HCT116 (cell line): ENCODE measurements around the gene MED27. TPM values are rescaled to one million over a fixed set of nuclear protein-coding genes. Genes with fewer than 3 reads are reported as not detected.

ENCODE experiments used
- ATAC-seq: fragments of 200-7000 bp; cut with Tn5 transposase; 2 replicates; pipeline ENCODE4 v1.9.1; 2020; ENCODE audit warnings: mild to moderate bottlenecking, moderate library complexity
- BruUV-seq: library from RNA; stranded (reverse); fragments of 400-500 nt; replicated peaks from 2 replicates; lab custom pipeline; 2021; lab: Mats Ljungman, UMichigan
- CTCF ChIA-PET: fragments of 300-600 bp; sonication (Branson Sonifier 250); formaldehyde crosslinking; loops from one replicate; lab custom pipeline; 2021; ENCODE audit warnings: antibody characterized with exemption; lab: Charles Lee
- POLR2A ChIA-PET: fragments of 300-600, 350-600 bp; sonication (Branson Sonifier 250); formaldehyde crosslinking; loops from one replicate; lab custom pipeline; 2021; ENCODE audit warnings: antibody characterized with exemption; lab: Charles Lee
- RAD21 ChIA-PET, 2 experiments: fragments of 300-600 bp; sonication (Branson Sonifier 250); formaldehyde crosslinking; loops; one replicate each; lab custom pipeline; 2023; ENCODE audit warnings: low total read pairs in 2 of 2; ENCODE audit not compliant: uncharacterized antibody in 2 of 2, unreplicated experiment in 2 of 2, low non-redundant PET in 1 of 2; lab: Charles Lee
- DNase-seq: peaks from one replicate; pipeline ENCODE4 v3.0.0-alpha.2; 2010; ENCODE audit warnings: low read depth, low spot score
- H2AFZ ChIP-seq: fragments of 200-600 bp; shearing (Covaris generic), sonication (generic); 2 replicates; pipeline ENCODE4 v1.6.1; 2017; ENCODE audit warnings: low read depth, mixed run types, mixed read lengths, antibody characterized with exemption, low read length; ENCODE audit not compliant: poor library complexity, severe bottlenecking
- H3K27ac ChIP-seq: 2 replicates; pipeline ENCODE4 v1.5.1; 2012; ENCODE audit warnings: low read depth, low read length
- H3K27me3 ChIP-seq: fragments of 200-600 bp; sonication (generic); 2 replicates; pipeline ENCODE4 v1.6.1; 2016; ENCODE audit warnings: mixed run types, low read length, mixed read lengths; ENCODE audit not compliant: insufficient read depth
- H3K36me3 ChIP-seq, 2 experiments: fragments of 200-500 bp in 1 of 2; fragments of 200-600 bp in 1 of 2; sonication (Bioruptor generic) in 1 of 2; sonication (generic) in 1 of 2; 2 replicates each; pipeline versions ENCODE4 v1.5.1 to v1.6.1; 2014 to 2016; ENCODE audit warnings: low read length in 2 of 2, inconsistent platforms in 1 of 2, mixed read lengths in 1 of 2, mixed run types in 1 of 2; ENCODE audit not compliant: insufficient read depth in 2 of 2, control insufficient read depth in 1 of 2
- H3K4me1 ChIP-seq, 2 experiments: fragments of 200-600 bp in 1 of 2; sonication (generic) in 1 of 2; 2 replicates each; pipeline versions ENCODE4 v1.5.1 to v1.6.1; 2012 to 2017; ENCODE audit warnings: low read length in 2 of 2, inconsistent platforms in 1 of 2, mild to moderate bottlenecking in 1 of 2, mixed read lengths in 1 of 2, mixed run types in 1 of 2, moderate library complexity in 1 of 2; ENCODE audit not compliant: insufficient read depth in 2 of 2, control insufficient read depth in 1 of 2
- H3K4me2 ChIP-seq: fragments of 200-600 bp; sonication (generic); 2 replicates; pipeline ENCODE4 v1.6.1; 2017; ENCODE audit warnings: mixed run types, low read length, mixed read lengths
- H3K4me3 ChIP-seq, 2 experiments: fragments of 200-600 bp in 1 of 2; sonication (generic) in 1 of 2; replicated peaks in 1 of 2; 2 replicates each; pipeline ENCODE4 v1.5.1; 2011 to 2016; ENCODE audit warnings: low read length in 2 of 2, control low read depth in 1 of 2, low read depth in 1 of 2, mild to moderate bottlenecking in 1 of 2, mixed read lengths in 1 of 2, mixed run types in 1 of 2
- H3K79me2 ChIP-seq: fragments of 200-600 bp; sonication (generic); 2 replicates; pipeline ENCODE4 v1.6.1; 2017; ENCODE audit warnings: mild to moderate bottlenecking, mixed run types, low read length, moderate library complexity, mixed read lengths; ENCODE audit not compliant: insufficient read depth
- H3K9ac ChIP-seq: fragments of 200-600 bp; sonication (generic); 2 replicates; pipeline ENCODE4 v1.6.1; 2016; ENCODE audit warnings: low read length, mixed read lengths
- H3K9me2 ChIP-seq: fragments of 200-600 bp; sonication (generic), shearing (Covaris generic); 2 replicates; pipeline ENCODE4 v1.6.1; 2017; ENCODE audit warnings: mixed run types, mild to moderate bottlenecking, moderate library complexity; ENCODE audit not compliant: insufficient read depth
- H3K9me3 ChIP-seq, 2 experiments: fragments of 200-500 bp in 1 of 2; fragments of 200-600 bp in 1 of 2; sonication (Bioruptor generic) in 1 of 2; sonication (generic) in 1 of 2; 2 replicates each; pipeline ENCODE4 v1.6.1; 2014 to 2017; ENCODE audit warnings: low read length in 2 of 2, mixed read lengths in 2 of 2, inconsistent platforms in 1 of 2, low read depth in 1 of 2, mild to moderate bottlenecking in 1 of 2, mixed run types in 1 of 2, moderate library complexity in 1 of 2; ENCODE audit not compliant: control insufficient read depth in 1 of 2, insufficient read depth in 1 of 2
- H4K20me1 ChIP-seq: fragments of 200-600 bp; sonication (generic), shearing (Covaris generic); 2 replicates; pipeline ENCODE4 v1.6.1; 2017; ENCODE audit warnings: mixed run types, mild to moderate bottlenecking, moderate library complexity; ENCODE audit not compliant: insufficient read depth
- CEBPB ChIP-seq: IDR thresholded peaks from 2 replicates; pipeline ENCODE4 v1.6.1; 2012; ENCODE audit warnings: low read depth
- EGR1 ChIP-seq: IDR thresholded peaks from 2 replicates; pipeline ENCODE4 v1.6.1; 2012; ENCODE audit warnings: low read depth
- EZH2 ChIP-seq: fragments of 200-600 bp; sonication (generic); IDR thresholded peaks from 2 replicates; pipeline ENCODE4 v1.6.1; 2017; ENCODE audit warnings: antibody characterized with exemption, mixed run types
- EZH2phosphoT487 ChIP-seq: fragments of 200-600 bp; IDR thresholded peaks from 2 replicates; pipeline ENCODE4 v1.6.1; 2018; ENCODE audit warnings: antibody characterized with exemption, borderline replicate concordance
- FOSL1 ChIP-seq: IDR thresholded peaks from 2 replicates; pipeline ENCODE4 v1.6.1; 2012; ENCODE audit warnings: low read depth
- POLR2AphosphoS5 ChIP-seq: IDR thresholded peaks from 2 replicates; pipeline ENCODE4 v1.6.1; 2011; ENCODE audit warnings: mild to moderate bottlenecking, low read depth, low read length, moderate library complexity
- RAD21 ChIP-seq: IDR thresholded peaks from 2 replicates; pipeline ENCODE4 v1.6.1; 2012; ENCODE audit warnings: low read depth, mild to moderate bottlenecking
- SP1 ChIP-seq: IDR thresholded peaks from 2 replicates; pipeline ENCODE4 v1.6.1; 2012; ENCODE audit warnings: low read depth
- YY1 ChIP-seq: IDR thresholded peaks from 2 replicates; pipeline ENCODE4 v1.6.1; 2011; ENCODE audit warnings: low read length, low read depth, moderate library complexity, mild to moderate bottlenecking; ENCODE audit not compliant: insufficient replicate concordance; ENCODE audit errors: extremely low read depth
- ZFX ChIP-seq: fragments of 450-650 bp; IDR thresholded peaks from 2 replicates; pipeline ENCODE4 v1.6.1; 2017
- intact Hi-C: fragments of 100-400 bp; cut with micrococcal nuclease; formaldehyde crosslinking; loops from 2 replicates; pipeline ENCODE4 v1.10.0; 2022
- total RNA-seq: library from RNA; stranded (reverse); gene quantifications from one replicate; pipeline ENCODE4 v1.2.1, GENCODE V29; 2021; ENCODE audit not compliant: unreplicated experiment
- TF ChIP-seq, protein P1 (sequence below): IDR thresholded peaks from 2 replicates; pipeline ENCODE4 v1.6.1; 2012; ENCODE audit warnings: low read depth
- TF ChIP-seq, protein P2 (sequence below): IDR thresholded peaks from 2 replicates; pipeline ENCODE4 v1.6.1; 2012
- TF ChIP-seq, protein P3 (sequence below), 3 experiments: fragments of 200-600 bp in 1 of 3; sonication (generic) in 1 of 3; IDR thresholded peaks in 2 of 3; conservative IDR thresholded peaks in 1 of 3; 2 replicates each; pipeline ENCODE4 v1.5.1; 2012 to 2017; ENCODE audit warnings: low read depth in 2 of 3, low read length in 2 of 3, antibody characterized with exemption in 1 of 3, borderline replicate concordance in 1 of 3, control low read depth in 1 of 3, mild to moderate bottlenecking in 1 of 3, mixed read lengths in 1 of 3, mixed run types in 1 of 3, moderate library complexity in 1 of 3; ENCODE audit not compliant: insufficient read depth in 1 of 3
- TF ChIP-seq, protein P4 (sequence below): IDR thresholded peaks from 2 replicates; pipeline ENCODE4 v1.6.1; 2011; ENCODE audit warnings: mild to moderate bottlenecking, low read length, moderate library complexity; ENCODE audit not compliant: insufficient replicate concordance; ENCODE audit errors: extremely low read depth

MED27 gene
- total RNA-seq, 1 experiment from 2014 or later: 26.9 TPM

DNA sequence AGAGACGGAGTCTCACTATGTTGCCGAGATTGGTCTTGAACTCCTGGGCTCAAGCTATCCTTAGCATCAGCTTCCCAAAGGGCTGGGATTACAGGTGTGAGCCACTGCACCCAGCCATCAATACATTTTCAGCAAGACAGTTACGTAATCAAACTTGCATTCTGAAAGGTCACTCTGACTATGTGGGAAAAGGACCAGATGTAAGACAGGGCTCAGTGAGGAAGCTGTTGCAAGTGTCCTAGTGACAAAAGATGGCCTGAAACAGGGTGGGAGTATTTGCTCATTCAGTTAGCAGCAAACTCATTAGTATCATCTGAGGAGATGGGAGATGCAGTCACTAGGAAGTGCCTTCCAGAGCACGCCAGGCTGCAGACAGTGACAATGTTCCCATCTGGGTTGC lies 16.9 kb downstream of the MED27 start:
- Histone ChIP-seq H3K9me2 (no peaks in the 10 kb centered on the region), H3K4me3 (no peak overlapping the region), H3K27ac (no peak overlapping the region), H4K20me1 (no peaks in the 10 kb centered on the region), H3K36me3 (no peaks in the 10 kb centered on the region), H3K4me1 (no peaks in the 10 kb centered on the region), H3K79me2 (peaks cover 43% of the 10 kb centered on the region), H3K9me3 (no peaks in the 10 kb centered on the region), H3K9ac (no peak overlapping the region), H2AFZ (no peak overlapping the region), H3K4me2 (no peak overlapping the region), H3K27me3 (no peaks in the 10 kb centered on the region)
- ChIA-PET RAD21 (no interaction called here), POLR2A (no interaction called here), CTCF (no interaction called here)
- ATAC-seq (no peak), DNase-seq (no peak)
- TF ChIP-seq EZH2 (no peak), CEBPB (no peak), POLR2AphosphoS5 (no peak), SP1 (no peak), ZFX (no peak), EGR1 (no peak), FOSL1 (no peak), RAD21 (no peak), EZH2phosphoT487 (no peak), YY1 (no peak)
- TF ChIP-seq, protein P1, sequence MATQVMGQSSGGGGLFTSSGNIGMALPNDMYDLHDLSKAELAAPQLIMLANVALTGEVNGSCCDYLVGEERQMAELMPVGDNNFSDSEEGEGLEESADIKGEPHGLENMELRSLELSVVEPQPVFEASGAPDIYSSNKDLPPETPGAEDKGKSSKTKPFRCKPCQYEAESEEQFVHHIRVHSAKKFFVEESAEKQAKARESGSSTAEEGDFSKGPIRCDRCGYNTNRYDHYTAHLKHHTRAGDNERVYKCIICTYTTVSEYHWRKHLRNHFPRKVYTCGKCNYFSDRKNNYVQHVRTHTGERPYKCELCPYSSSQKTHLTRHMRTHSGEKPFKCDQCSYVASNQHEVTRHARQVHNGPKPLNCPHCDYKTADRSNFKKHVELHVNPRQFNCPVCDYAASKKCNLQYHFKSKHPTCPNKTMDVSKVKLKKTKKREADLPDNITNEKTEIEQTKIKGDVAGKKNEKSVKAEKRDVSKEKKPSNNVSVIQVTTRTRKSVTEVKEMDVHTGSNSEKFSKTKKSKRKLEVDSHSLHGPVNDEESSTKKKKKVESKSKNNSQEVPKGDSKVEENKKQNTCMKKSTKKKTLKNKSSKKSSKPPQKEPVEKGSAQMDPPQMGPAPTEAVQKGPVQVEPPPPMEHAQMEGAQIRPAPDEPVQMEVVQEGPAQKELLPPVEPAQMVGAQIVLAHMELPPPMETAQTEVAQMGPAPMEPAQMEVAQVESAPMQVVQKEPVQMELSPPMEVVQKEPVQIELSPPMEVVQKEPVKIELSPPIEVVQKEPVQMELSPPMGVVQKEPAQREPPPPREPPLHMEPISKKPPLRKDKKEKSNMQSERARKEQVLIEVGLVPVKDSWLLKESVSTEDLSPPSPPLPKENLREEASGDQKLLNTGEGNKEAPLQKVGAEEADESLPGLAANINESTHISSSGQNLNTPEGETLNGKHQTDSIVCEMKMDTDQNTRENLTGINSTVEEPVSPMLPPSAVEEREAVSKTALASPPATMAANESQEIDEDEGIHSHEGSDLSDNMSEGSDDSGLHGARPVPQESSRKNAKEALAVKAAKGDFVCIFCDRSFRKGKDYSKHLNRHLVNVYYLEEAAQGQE: no peak
- TF ChIP-seq, protein P2, sequence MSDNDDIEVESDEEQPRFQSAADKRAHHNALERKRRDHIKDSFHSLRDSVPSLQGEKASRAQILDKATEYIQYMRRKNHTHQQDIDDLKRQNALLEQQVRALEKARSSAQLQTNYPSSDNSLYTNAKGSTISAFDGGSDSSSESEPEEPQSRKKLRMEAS: no peak
- TF ChIP-seq, protein P3, sequence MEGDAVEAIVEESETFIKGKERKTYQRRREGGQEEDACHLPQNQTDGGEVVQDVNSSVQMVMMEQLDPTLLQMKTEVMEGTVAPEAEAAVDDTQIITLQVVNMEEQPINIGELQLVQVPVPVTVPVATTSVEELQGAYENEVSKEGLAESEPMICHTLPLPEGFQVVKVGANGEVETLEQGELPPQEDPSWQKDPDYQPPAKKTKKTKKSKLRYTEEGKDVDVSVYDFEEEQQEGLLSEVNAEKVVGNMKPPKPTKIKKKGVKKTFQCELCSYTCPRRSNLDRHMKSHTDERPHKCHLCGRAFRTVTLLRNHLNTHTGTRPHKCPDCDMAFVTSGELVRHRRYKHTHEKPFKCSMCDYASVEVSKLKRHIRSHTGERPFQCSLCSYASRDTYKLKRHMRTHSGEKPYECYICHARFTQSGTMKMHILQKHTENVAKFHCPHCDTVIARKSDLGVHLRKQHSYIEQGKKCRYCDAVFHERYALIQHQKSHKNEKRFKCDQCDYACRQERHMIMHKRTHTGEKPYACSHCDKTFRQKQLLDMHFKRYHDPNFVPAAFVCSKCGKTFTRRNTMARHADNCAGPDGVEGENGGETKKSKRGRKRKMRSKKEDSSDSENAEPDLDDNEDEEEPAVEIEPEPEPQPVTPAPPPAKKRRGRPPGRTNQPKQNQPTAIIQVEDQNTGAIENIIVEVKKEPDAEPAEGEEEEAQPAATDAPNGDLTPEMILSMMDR (IDR thresholded peaks at IDR 0.05 in 2 of 3, conservative IDR thresholded peaks at IDR 0.05 in 1 of 3; ENCODE audit: borderline replicate concordance in 1 of 3, insufficient read depth in 1 of 3, low read depth in 2 of 3, low read length in 2 of 3): no peak
- TF ChIP-seq, protein P4, sequence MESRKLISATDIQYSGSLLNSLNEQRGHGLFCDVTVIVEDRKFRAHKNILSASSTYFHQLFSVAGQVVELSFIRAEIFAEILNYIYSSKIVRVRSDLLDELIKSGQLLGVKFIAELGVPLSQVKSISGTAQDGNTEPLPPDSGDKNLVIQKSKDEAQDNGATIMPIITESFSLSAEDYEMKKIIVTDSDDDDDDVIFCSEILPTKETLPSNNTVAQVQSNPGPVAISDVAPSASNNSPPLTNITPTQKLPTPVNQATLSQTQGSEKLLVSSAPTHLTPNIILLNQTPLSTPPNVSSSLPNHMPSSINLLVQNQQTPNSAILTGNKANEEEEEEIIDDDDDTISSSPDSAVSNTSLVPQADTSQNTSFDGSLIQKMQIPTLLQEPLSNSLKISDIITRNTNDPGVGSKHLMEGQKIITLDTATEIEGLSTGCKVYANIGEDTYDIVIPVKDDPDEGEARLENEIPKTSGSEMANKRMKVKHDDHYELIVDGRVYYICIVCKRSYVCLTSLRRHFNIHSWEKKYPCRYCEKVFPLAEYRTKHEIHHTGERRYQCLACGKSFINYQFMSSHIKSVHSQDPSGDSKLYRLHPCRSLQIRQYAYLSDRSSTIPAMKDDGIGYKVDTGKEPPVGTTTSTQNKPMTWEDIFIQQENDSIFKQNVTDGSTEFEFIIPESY: no peak
- intact Hi-C loops: no loop called here
- BruUV-seq: no TSS peak
